GM12878 (cell line): ENCODE results near the gene IQCH. TPM values are rescaled to one million over a fixed set of nuclear protein-coding genes. Genes with fewer than 3 reads are reported as not detected.

Experiments used
- ATAC-seq: fragments of 200-7000 bp; cut with Tn5 transposase; 3 replicates; pipeline ENCODE4 v1.9.1; 2020; ENCODE audit warnings: mild to moderate bottlenecking, moderate library complexity
- BruUV-seq: library from RNA; stranded (reverse); fragments of 400-500 nt; replicated peaks from 2 replicates; lab custom pipeline; 2021; lab: Mats Ljungman, UMichigan
- CTCF ChIA-PET: fragments of 300-600 bp; sonication (Branson Sonifier 250); formaldehyde crosslinking; extraction: SDS; loops from one replicate; lab custom pipeline; 2021; ENCODE audit warnings: inconsistent platforms; lab: Yijun Ruan, JAX
- POLR2A ChIA-PET: fragments of 350-600 bp; formaldehyde crosslinking; extraction: SDS; loops from one replicate; lab custom pipeline; 2021; ENCODE audit warnings: inconsistent platforms; lab: Charles Lee
- RAD21 ChIA-PET: fragments of 300-600 bp; sonication (Branson Sonifier 250); formaldehyde crosslinking; loops from one replicate; lab custom pipeline; 2023; ENCODE audit warnings: antibody characterized with exemption; ENCODE audit not compliant: unreplicated experiment; lab: Charles Lee
- SMC1A ChIA-PET: fragments of 300-600 bp; sonication (Branson Sonifier 250); formaldehyde crosslinking; loops from one replicate; lab custom pipeline; 2023; ENCODE audit not compliant: unreplicated experiment, uncharacterized antibody; lab: Charles Lee
- DNase-seq: peaks from one replicate; pipeline ENCODE4 v3.0.0-alpha.2; 2011; ENCODE audit warnings: low read depth, low spot score
- FAIRE-seq: peaks from 3 replicates; lab custom pipeline; 2011; peaks lifted over from hg19 to GRCh38; lab: Jason Lieb, UNC
- H2AFZ ChIP-seq: 2 replicates; pipeline ENCODE4 v1.6.0; 2011; ENCODE audit warnings: low read depth, low read length, control low read depth; ENCODE audit not compliant: control insufficient read depth
- H3K27ac ChIP-seq: 2 replicates; pipeline ENCODE4 v1.5.1; 2011; ENCODE audit warnings: control low read depth; ENCODE audit not compliant: control insufficient read depth, insufficient read depth
- H3K27me3 ChIP-seq, 2 experiments: replicated peaks in 1 of 2; 2 replicates each; pipeline versions ENCODE4 v1.6.0 to v1.6.1; 2011; ENCODE audit warnings: low read length in 1 of 2; ENCODE audit not compliant: control insufficient read depth in 2 of 2, insufficient read depth in 2 of 2
- H3K36me3 ChIP-seq, 2 experiments: 2 replicates each; pipeline ENCODE4 v1.5.1; 2011; ENCODE audit warnings: low read length in 1 of 2; ENCODE audit not compliant: control insufficient read depth in 2 of 2, insufficient read depth in 2 of 2
- H3K4me1 ChIP-seq: 2 replicates; pipeline ENCODE4 v1.6.1; 2011; ENCODE audit warnings: mild to moderate bottlenecking, low read length, moderate library complexity, mixed read lengths; ENCODE audit not compliant: control insufficient read depth, insufficient read depth
- H3K4me2 ChIP-seq: 2 replicates; pipeline ENCODE4 v1.6.0; 2011; ENCODE audit warnings: control low read depth; ENCODE audit not compliant: control insufficient read depth, insufficient read depth
- H3K4me3 ChIP-seq: fragments of 200-600 bp; sonication (generic); 2 replicates; pipeline ENCODE4 v1.5.1; 2016
- H3K79me2 ChIP-seq: 2 replicates; pipeline ENCODE4 v1.6.0; 2011; ENCODE audit warnings: low read length; ENCODE audit not compliant: control insufficient read depth, insufficient read depth
- H3K9ac ChIP-seq: 2 replicates; pipeline ENCODE4 v1.8.0; 2011; ENCODE audit warnings: low read length, control low read depth, mixed read lengths; ENCODE audit not compliant: control insufficient read depth, insufficient read depth
- H3K9me3 ChIP-seq: replicated peaks from 3 replicates; pipeline ENCODE4 v1.5.1; 2011; ENCODE audit warnings: mild to moderate bottlenecking, low read length; ENCODE audit not compliant: control insufficient read depth, insufficient read depth
- H4K20me1 ChIP-seq: 2 replicates; pipeline ENCODE4 v1.6.0; 2011; ENCODE audit not compliant: control insufficient read depth, insufficient read depth
- CBFB ChIP-seq: IDR thresholded peaks from 2 replicates; pipeline ENCODE4 v1.6.1; 2016; ENCODE audit warnings: antibody characterized with exemption, low read depth
- ETV6 ChIP-seq, 2 experiments: fragments of 450-650 bp in 1 of 2; IDR thresholded peaks in 1 of 2; conservative IDR thresholded peaks in 1 of 2; 2 replicates each; pipeline ENCODE4 v1.6.1; 2014; ENCODE audit warnings: antibody characterized with exemption in 1 of 2, borderline replicate concordance in 1 of 2, low read depth in 1 of 2, mild to moderate bottlenecking in 1 of 2, moderate library complexity in 1 of 2
- EZH2 ChIP-seq: IDR thresholded peaks from 2 replicates; pipeline ENCODE4 v1.6.1; 2012; ENCODE audit warnings: low read depth, mild to moderate bottlenecking, control low read depth, inconsistent platforms, low read length, borderline replicate concordance; ENCODE audit not compliant: control insufficient read depth
- GABPA ChIP-seq: IDR thresholded peaks from 2 replicates; pipeline ENCODE4 v1.6.1; 2014; ENCODE audit warnings: antibody characterized with exemption, low read depth, mild to moderate bottlenecking, inconsistent platforms
- IKZF1 ChIP-seq: fragments of 450-650 bp; conservative IDR thresholded peaks from 2 replicates; pipeline ENCODE4 v1.6.1; 2017; ENCODE audit warnings: antibody characterized with exemption, mild to moderate bottlenecking
- MEF2A ChIP-seq: IDR thresholded peaks from 2 replicates; pipeline ENCODE4 v1.6.1; 2011; ENCODE audit warnings: low read depth, mild to moderate bottlenecking, low read length, moderate library complexity; ENCODE audit not compliant: insufficient read depth
- SIX5 ChIP-seq: IDR thresholded peaks from 2 replicates; pipeline ENCODE4 v1.6.1; 2011; ENCODE audit warnings: mild to moderate bottlenecking, low read depth, low read length, moderate library complexity; ENCODE audit not compliant: severe bottlenecking
- SUPT20H ChIP-seq: IDR thresholded peaks from 2 replicates; pipeline ENCODE4 v1.6.1; 2011; ENCODE audit warnings: low read depth, mild to moderate bottlenecking, low read length, moderate library complexity, borderline replicate concordance; ENCODE audit not compliant: control insufficient read depth
- WRNIP1 ChIP-seq: IDR thresholded peaks from 2 replicates; pipeline ENCODE4 v1.6.1; 2011; ENCODE audit warnings: low read depth, low read length, improper control_type of control experiment, borderline replicate concordance
- ZNF217 ChIP-seq: fragments of 450-650 bp; IDR thresholded peaks from 2 replicates; pipeline ENCODE4 v1.6.1; 2017; ENCODE audit warnings: antibody characterized with exemption, mild to moderate bottlenecking
- WGBS: methylation state at CpG from one replicate; pipeline ENCODE4 v1.1.6; 2016; ENCODE audit warnings: low lambda C conversion rate; ENCODE audit not compliant: insufficient replicate concordance, insufficient coverage; ENCODE audit errors: missing lambda C conversion rate; 5-methylcytosine and 5-hydroxymethylcytosine counted together
- in situ Hi-C: fragments of 300-500 bp; cut with MboI; formaldehyde crosslinking; loops from 9 replicates; pipeline ENCODE4 v1.14.3; 2018; ENCODE audit warnings: mixed read lengths
- intact Hi-C: fragments of 100-400 bp; cut with micrococcal nuclease; formaldehyde crosslinking; loops from one replicate; pipeline ENCODE4 v1.14.2; 2022; ENCODE audit not compliant: unreplicated experiment
- polyA plus RNA-seq, 11 experiments: library from polyadenylated mRNA; depleted of rRNA in 4 of 11; unstranded in 6 of 11; stranded (reverse) in 5 of 11; fragments of >200 nt; fragmentation: Nextera tagmentation in 4 of 11; fragmentation: Illumina TruSeq in 1 of 11; extraction: Ambion mirVana in 4 of 11; extraction: Trizol in 1 of 11; gene quantifications; 1 replicate in 1 of 11; 2 replicates in 10 of 11; pipeline versions ENCODE4 v1.2.1 to v1.2.3, GENCODE V29; 2011 to 2016; ENCODE audit warnings: inconsistent platforms in 2 of 11, missing spikeins in 2 of 11, low read depth in 1 of 11
- total RNA-seq, 4 experiments: library from RNA; depleted of rRNA in 3 of 4; stranded (reverse); fragments of >200 nt in 3 of 4; fragmentation: Illumina TruSeq in 1 of 4; extraction: Trizol in 1 of 4; gene quantifications; 2 replicates each; pipeline versions ENCODE4 v1.2.1 to v1.2.3, GENCODE V29; 2013 to 2021
- TF ChIP-seq, protein P1 (sequence below): fragments of 450-650 bp; conservative IDR thresholded peaks from 2 replicates; pipeline ENCODE4 v1.6.1; 2017; ENCODE audit warnings: mild to moderate bottlenecking, moderate library complexity
- TF ChIP-seq, protein P2 (sequence below): fragments of 450-650 bp; formaldehyde crosslinking; IDR thresholded peaks from 2 replicates; pipeline ENCODE4 v1.4.0; 2022; ENCODE audit warnings: mild to moderate bottlenecking, moderate library complexity
- TF ChIP-seq, protein P3 (sequence below): fragments of 450-650 bp; IDR thresholded peaks from 2 replicates; pipeline ENCODE4 v1.6.1; 2017; ENCODE audit warnings: mild to moderate bottlenecking, low read depth, inconsistent platforms; ENCODE audit not compliant: poor library complexity, severe bottlenecking
- TF ChIP-seq, protein P4 (sequence below): IDR thresholded peaks from 2 replicates; pipeline ENCODE4 v1.6.1; 2012; ENCODE audit warnings: low read length, inconsistent platforms
- TF ChIP-seq, protein P5 (sequence below): IDR thresholded peaks from 2 replicates; pipeline ENCODE4 v1.6.1; 2012; ENCODE audit warnings: low read depth, low read length, improper control_type of control experiment

The IQCH gene
- total and polyA plus RNA-seq, 10 of the 15 experiments (the other 5 are each of a cell fraction or from before 2014, with no cell fraction given) = 0.29 to 1.3 (median 0.99) TPM

DNA sequence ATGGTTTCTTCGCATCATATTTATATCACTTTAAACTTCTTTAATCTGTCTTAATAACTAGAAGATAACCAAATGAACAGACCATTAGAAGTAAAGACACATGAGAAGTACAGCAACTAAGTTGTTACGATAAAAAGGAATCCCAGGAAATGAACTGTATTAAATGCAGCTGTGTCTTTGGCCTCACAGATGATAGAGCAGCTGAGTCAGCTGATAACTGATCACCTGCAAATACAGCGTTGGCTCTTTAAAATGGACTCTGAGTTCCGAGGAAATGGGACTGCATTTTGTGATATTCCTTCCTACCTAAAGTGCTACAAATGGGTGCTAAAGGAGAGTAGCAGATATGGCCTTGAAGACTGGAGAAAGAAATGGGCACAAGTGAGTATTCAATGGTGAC lies 145.3 kb downstream of the IQCH start:
- no peak overlapping the region for H3K4me3 ChIP-seq
- in situ Hi-C loops = no loop called here
- no peak for ATAC-seq
- ChIA-PET POLR2A (no interaction called here), CTCF (interaction anchor here (1.2 kb wide), 1 partner anchor 12 kb away, joined by 4 read pairs; no protein-coding TSS in a partner anchor), SMC1A (interaction anchor here (1.2 kb wide), 2 partner anchors 432 to 436 kb away, joined by 3 to 4 read pairs; no protein-coding TSS in a partner anchor), RAD21 (no interaction called here)
- H3K36me3 ChIP-seq = no peaks in the 10 kb centered on the region
- H3K4me2 ChIP-seq = no peak overlapping the region
- no peak for FAIRE-seq
- DNase-seq = no peak
- no peaks in the 10 kb centered on the region for H4K20me1 ChIP-seq
- BruUV-seq = no TSS peak
- no peaks in the 10 kb centered on the region for H3K4me1 ChIP-seq
- no peaks in the 10 kb centered on the region; a peak in 1 of 4 replicates for H3K27me3 ChIP-seq
- 80% methylated on average over 4 of the region's 4 CpGs for WGBS
- no peak overlapping the region for H3K27ac ChIP-seq
- intact Hi-C loops = no loop called here
- no peaks in the 10 kb centered on the region for H3K9me3 ChIP-seq
- no peak overlapping the region for H2AFZ ChIP-seq
- no peaks in the 10 kb centered on the region for H3K79me2 ChIP-seq
- no peak overlapping the region for H3K9ac ChIP-seq
- TF ChIP-seq MEF2A = no peak
- TF ChIP-seq, protein P1, sequence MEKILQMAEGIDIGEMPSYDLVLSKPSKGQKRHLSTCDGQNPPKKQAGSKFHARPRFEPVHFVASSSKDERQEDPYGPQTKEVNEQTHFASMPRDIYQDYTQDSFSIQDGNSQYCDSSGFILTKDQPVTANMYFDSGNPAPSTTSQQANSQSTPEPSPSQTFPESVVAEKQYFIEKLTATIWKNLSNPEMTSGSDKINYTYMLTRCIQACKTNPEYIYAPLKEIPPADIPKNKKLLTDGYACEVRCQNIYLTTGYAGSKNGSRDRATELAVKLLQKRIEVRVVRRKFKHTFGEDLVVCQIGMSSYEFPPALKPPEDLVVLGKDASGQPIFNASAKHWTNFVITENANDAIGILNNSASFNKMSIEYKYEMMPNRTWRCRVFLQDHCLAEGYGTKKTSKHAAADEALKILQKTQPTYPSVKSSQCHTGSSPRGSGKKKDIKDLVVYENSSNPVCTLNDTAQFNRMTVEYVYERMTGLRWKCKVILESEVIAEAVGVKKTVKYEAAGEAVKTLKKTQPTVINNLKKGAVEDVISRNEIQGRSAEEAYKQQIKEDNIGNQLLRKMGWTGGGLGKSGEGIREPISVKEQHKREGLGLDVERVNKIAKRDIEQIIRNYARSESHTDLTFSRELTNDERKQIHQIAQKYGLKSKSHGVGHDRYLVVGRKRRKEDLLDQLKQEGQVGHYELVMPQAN = no peak
- no peak for TF ChIP-seq ETV6 (conservative IDR thresholded peaks at IDR 0.05 in 1 of 2, IDR thresholded peaks at IDR 0.05 in 1 of 2; ENCODE audit: borderline replicate concordance in 1 of 2, low read depth in 1 of 2)
- TF ChIP-seq EZH2 = no peak
- TF ChIP-seq, protein P2, sequence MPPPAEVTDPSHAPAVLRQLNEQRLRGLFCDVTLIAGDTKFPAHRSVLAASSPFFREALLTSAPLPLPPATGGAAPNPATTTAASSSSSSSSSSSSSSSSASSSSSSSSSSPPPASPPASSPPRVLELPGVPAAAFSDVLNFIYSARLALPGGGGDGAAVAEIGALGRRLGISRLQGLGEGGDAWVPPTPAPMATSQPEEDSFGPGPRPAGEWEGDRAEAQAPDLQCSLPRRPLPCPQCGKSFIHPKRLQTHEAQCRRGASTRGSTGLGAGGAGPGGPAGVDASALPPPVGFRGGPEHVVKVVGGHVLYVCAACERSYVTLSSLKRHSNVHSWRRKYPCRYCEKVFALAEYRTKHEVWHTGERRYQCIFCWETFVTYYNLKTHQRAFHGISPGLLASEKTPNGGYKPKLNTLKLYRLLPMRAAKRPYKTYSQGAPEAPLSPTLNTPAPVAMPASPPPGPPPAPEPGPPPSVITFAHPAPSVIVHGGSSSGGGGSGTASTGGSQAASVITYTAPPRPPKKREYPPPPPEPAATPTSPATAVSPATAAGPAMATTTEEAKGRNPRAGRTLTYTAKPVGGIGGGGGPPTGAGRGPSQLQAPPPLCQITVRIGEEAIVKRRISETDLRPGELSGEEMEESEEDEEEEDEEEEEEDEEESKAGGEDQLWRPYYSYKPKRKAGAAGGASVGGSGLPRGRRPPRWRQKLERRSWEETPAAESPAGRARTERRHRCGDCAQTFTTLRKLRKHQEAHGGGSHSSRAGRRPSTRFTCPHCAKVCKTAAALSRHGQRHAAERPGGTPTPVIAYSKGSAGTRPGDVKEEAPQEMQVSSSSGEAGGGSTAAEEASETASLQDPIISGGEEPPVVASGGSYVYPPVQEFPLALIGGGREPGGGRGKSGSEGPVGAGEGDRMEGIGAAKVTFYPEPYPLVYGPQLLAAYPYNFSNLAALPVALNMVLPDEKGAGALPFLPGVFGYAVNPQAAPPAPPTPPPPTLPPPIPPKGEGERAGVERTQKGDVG (CRISPR knock-in tag) = no peak
- no peak for TF ChIP-seq IKZF1
- no peak for TF ChIP-seq GABPA
- no peak for TF ChIP-seq SUPT20H
- TF ChIP-seq WRNIP1 = no peak
- TF ChIP-seq, protein P3, sequence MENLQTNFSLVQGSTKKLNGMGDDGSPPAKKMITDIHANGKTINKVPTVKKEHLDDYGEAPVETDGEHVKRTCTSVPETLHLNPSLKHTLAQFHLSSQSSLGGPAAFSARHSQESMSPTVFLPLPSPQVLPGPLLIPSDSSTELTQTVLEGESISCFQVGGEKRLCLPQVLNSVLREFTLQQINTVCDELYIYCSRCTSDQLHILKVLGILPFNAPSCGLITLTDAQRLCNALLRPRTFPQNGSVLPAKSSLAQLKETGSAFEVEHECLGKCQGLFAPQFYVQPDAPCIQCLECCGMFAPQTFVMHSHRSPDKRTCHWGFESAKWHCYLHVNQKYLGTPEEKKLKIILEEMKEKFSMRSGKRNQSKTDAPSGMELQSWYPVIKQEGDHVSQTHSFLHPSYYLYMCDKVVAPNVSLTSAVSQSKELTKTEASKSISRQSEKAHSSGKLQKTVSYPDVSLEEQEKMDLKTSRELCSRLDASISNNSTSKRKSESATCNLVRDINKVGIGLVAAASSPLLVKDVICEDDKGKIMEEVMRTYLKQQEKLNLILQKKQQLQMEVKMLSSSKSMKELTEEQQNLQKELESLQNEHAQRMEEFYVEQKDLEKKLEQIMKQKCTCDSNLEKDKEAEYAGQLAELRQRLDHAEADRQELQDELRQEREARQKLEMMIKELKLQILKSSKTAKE = no peak
- TF ChIP-seq, protein P4, sequence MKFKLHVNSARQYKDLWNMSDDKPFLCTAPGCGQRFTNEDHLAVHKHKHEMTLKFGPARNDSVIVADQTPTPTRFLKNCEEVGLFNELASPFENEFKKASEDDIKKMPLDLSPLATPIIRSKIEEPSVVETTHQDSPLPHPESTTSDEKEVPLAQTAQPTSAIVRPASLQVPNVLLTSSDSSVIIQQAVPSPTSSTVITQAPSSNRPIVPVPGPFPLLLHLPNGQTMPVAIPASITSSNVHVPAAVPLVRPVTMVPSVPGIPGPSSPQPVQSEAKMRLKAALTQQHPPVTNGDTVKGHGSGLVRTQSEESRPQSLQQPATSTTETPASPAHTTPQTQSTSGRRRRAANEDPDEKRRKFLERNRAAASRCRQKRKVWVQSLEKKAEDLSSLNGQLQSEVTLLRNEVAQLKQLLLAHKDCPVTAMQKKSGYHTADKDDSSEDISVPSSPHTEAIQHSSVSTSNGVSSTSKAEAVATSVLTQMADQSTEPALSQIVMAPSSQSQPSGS = no peak
- no peak for TF ChIP-seq ZNF217
- TF ChIP-seq, protein P5, sequence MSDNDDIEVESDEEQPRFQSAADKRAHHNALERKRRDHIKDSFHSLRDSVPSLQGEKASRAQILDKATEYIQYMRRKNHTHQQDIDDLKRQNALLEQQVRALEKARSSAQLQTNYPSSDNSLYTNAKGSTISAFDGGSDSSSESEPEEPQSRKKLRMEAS = no peak
- TF ChIP-seq SIX5 = no peak
- no peak for TF ChIP-seq CBFB
